A549 (cell line): Measurements from ENCODE around the gene LCE1F.

Source experiments
- BHLHE40 ChIP-seq: IDR thresholded peaks from 2 replicates; pipeline ENCODE4 v1.6.1; 2012; ENCODE audit warnings: low read depth, low read length, inconsistent platforms
- CBX2 ChIP-seq: fragments of 200-600 bp; sonication (generic); IDR thresholded peaks from 2 replicates; pipeline ENCODE4 v1.6.1; 2016; ENCODE audit warnings: low read depth, mild to moderate bottlenecking, borderline replicate concordance
- CHD4 ChIP-seq: fragments of 200-600 bp; sonication (generic); IDR thresholded peaks from 2 replicates; pipeline ENCODE4 v1.6.1; 2016; ENCODE audit warnings: antibody characterized with exemption, mild to moderate bottlenecking, borderline replicate concordance
- EP300 ChIP-seq, 2 experiments: fragments of >200 bp; sonication (Bioruptor Twin); formaldehyde crosslinking; IDR thresholded peaks; 2 replicates in 1 of 2; 3 replicates in 1 of 2; pipeline ENCODE4 v1.6.1; 2016 to 2017
- HDAC2 ChIP-seq: fragments of 200-600 bp; sonication (generic); IDR thresholded peaks from 2 replicates; pipeline ENCODE4 v1.6.1; 2016
- POLR2A ChIP-seq: IDR thresholded peaks from 2 replicates; pipeline ENCODE4 v1.6.1; 2012; ENCODE audit warnings: mild to moderate bottlenecking, low read length
- TF ChIP-seq, protein P1 (sequence below): fragments of >200 bp; sonication (Bioruptor Twin); formaldehyde crosslinking; IDR thresholded peaks from 3 replicates; pipeline ENCODE4 v1.5.1; 2016
- TF ChIP-seq, protein P2 (sequence below): fragments of 450-650 bp; IDR thresholded peaks from 2 replicates; pipeline ENCODE4 v1.6.1; 2014; ENCODE audit warnings: antibody characterized with exemption
- TF ChIP-seq, protein P3 (sequence below): fragments of 200-600 bp; sonication (generic); IDR thresholded peaks from 2 replicates; pipeline ENCODE4 v1.6.1; 2016; ENCODE audit warnings: antibody characterized with exemption, mild to moderate bottlenecking, moderate library complexity

DNA sequence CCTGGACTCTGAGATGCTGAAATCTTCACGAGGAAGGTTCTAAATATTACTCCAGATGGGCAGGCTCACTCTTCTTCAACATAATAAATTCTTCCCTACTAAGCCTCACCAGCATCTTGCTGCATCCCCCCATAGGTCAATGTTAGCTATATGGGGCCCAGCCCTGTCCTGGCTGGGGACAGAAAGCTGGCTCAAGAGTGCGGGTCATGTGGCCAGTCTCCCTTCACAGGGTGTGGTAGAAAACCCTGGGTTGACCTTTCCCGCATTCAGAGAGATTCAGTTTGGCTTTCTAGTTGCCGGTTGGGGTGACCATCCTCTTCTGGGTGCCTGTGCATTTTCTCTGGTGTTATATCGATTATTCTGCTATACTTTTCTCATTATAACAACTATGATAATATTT lies 36.9 kb upstream of the LCE1F start:
- TF ChIP-seq BHLHE40 (no peak), CBX2 (no peak), CHD4 (no peak), POLR2A (no peak), HDAC2 (no peak), EP300 (IDR thresholded peaks at IDR 0.05) (no peak)
- TF ChIP-seq, protein P1, sequence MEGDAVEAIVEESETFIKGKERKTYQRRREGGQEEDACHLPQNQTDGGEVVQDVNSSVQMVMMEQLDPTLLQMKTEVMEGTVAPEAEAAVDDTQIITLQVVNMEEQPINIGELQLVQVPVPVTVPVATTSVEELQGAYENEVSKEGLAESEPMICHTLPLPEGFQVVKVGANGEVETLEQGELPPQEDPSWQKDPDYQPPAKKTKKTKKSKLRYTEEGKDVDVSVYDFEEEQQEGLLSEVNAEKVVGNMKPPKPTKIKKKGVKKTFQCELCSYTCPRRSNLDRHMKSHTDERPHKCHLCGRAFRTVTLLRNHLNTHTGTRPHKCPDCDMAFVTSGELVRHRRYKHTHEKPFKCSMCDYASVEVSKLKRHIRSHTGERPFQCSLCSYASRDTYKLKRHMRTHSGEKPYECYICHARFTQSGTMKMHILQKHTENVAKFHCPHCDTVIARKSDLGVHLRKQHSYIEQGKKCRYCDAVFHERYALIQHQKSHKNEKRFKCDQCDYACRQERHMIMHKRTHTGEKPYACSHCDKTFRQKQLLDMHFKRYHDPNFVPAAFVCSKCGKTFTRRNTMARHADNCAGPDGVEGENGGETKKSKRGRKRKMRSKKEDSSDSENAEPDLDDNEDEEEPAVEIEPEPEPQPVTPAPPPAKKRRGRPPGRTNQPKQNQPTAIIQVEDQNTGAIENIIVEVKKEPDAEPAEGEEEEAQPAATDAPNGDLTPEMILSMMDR = no peak
- TF ChIP-seq, protein P2, sequence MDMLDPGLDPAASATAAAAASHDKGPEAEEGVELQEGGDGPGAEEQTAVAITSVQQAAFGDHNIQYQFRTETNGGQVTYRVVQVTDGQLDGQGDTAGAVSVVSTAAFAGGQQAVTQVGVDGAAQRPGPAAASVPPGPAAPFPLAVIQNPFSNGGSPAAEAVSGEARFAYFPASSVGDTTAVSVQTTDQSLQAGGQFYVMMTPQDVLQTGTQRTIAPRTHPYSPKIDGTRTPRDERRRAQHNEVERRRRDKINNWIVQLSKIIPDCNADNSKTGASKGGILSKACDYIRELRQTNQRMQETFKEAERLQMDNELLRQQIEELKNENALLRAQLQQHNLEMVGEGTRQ = no peak
- TF ChIP-seq, protein P3, sequence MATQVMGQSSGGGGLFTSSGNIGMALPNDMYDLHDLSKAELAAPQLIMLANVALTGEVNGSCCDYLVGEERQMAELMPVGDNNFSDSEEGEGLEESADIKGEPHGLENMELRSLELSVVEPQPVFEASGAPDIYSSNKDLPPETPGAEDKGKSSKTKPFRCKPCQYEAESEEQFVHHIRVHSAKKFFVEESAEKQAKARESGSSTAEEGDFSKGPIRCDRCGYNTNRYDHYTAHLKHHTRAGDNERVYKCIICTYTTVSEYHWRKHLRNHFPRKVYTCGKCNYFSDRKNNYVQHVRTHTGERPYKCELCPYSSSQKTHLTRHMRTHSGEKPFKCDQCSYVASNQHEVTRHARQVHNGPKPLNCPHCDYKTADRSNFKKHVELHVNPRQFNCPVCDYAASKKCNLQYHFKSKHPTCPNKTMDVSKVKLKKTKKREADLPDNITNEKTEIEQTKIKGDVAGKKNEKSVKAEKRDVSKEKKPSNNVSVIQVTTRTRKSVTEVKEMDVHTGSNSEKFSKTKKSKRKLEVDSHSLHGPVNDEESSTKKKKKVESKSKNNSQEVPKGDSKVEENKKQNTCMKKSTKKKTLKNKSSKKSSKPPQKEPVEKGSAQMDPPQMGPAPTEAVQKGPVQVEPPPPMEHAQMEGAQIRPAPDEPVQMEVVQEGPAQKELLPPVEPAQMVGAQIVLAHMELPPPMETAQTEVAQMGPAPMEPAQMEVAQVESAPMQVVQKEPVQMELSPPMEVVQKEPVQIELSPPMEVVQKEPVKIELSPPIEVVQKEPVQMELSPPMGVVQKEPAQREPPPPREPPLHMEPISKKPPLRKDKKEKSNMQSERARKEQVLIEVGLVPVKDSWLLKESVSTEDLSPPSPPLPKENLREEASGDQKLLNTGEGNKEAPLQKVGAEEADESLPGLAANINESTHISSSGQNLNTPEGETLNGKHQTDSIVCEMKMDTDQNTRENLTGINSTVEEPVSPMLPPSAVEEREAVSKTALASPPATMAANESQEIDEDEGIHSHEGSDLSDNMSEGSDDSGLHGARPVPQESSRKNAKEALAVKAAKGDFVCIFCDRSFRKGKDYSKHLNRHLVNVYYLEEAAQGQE = no peak
